HCT116 (cell line): ENCODE measurements around the gene CENPU. TPM values are rescaled to one million over a fixed set of nuclear protein-coding genes. Genes with fewer than 3 reads are reported as not detected.

Experiments used
- ATAC-seq: fragments of 200-7000 bp; cut with Tn5 transposase; 2 replicates; pipeline ENCODE4 v1.9.1; 2020; ENCODE audit warnings: mild to moderate bottlenecking, moderate library complexity
- Bru-seq: library from RNA; stranded (reverse); fragments of 400-500 nt; gene quantifications from one replicate; lab custom pipeline; 2021; lab: Mats Ljungman, UMichigan
- BruChase-seq, 2 experiments: library from RNA; stranded (reverse); fragments of 400-500 nt; gene quantifications; one replicate each; lab custom pipeline; 2021; lab: Mats Ljungman, UMichigan
- BruUV-seq: library from RNA; stranded (reverse); fragments of 400-500 nt; replicated peaks from 2 replicates; lab custom pipeline; 2021; lab: Mats Ljungman, UMichigan
- CTCF ChIA-PET: fragments of 300-600 bp; sonication (Branson Sonifier 250); formaldehyde crosslinking; loops from one replicate; lab custom pipeline; 2021; ENCODE audit warnings: antibody characterized with exemption; lab: Charles Lee
- POLR2A ChIA-PET: fragments of 300-600, 350-600 bp; sonication (Branson Sonifier 250); formaldehyde crosslinking; loops from one replicate; lab custom pipeline; 2021; ENCODE audit warnings: antibody characterized with exemption; lab: Charles Lee
- RAD21 ChIA-PET, 2 experiments: fragments of 300-600 bp; sonication (Branson Sonifier 250); formaldehyde crosslinking; loops; one replicate each; lab custom pipeline; 2023; ENCODE audit warnings: low total read pairs in 2 of 2; ENCODE audit not compliant: uncharacterized antibody in 2 of 2, unreplicated experiment in 2 of 2, low non-redundant PET in 1 of 2; lab: Charles Lee
- DNase-seq: peaks from one replicate; pipeline ENCODE4 v3.0.0-alpha.2; 2010; ENCODE audit warnings: low read depth, low spot score
- H2AFZ ChIP-seq: fragments of 200-600 bp; shearing (Covaris generic), sonication (generic); 2 replicates; pipeline ENCODE4 v1.6.1; 2017; ENCODE audit warnings: low read depth, mixed run types, mixed read lengths, antibody characterized with exemption, low read length; ENCODE audit not compliant: poor library complexity, severe bottlenecking
- H3K27ac ChIP-seq: 2 replicates; pipeline ENCODE4 v1.5.1; 2012; ENCODE audit warnings: low read depth, low read length
- H3K27me3 ChIP-seq: fragments of 200-600 bp; sonication (generic); 2 replicates; pipeline ENCODE4 v1.6.1; 2016; ENCODE audit warnings: mixed run types, low read length, mixed read lengths; ENCODE audit not compliant: insufficient read depth
- H3K36me3 ChIP-seq, 2 experiments: fragments of 200-500 bp in 1 of 2; fragments of 200-600 bp in 1 of 2; sonication (Bioruptor generic) in 1 of 2; sonication (generic) in 1 of 2; 2 replicates each; pipeline versions ENCODE4 v1.5.1 to v1.6.1; 2014 to 2016; ENCODE audit warnings: low read length in 2 of 2, inconsistent platforms in 1 of 2, mixed read lengths in 1 of 2, mixed run types in 1 of 2; ENCODE audit not compliant: insufficient read depth in 2 of 2, control insufficient read depth in 1 of 2
- H3K4me1 ChIP-seq, 2 experiments: fragments of 200-600 bp in 1 of 2; sonication (generic) in 1 of 2; 2 replicates each; pipeline versions ENCODE4 v1.5.1 to v1.6.1; 2012 to 2017; ENCODE audit warnings: low read length in 2 of 2, inconsistent platforms in 1 of 2, mild to moderate bottlenecking in 1 of 2, mixed read lengths in 1 of 2, mixed run types in 1 of 2, moderate library complexity in 1 of 2; ENCODE audit not compliant: insufficient read depth in 2 of 2, control insufficient read depth in 1 of 2
- H3K4me2 ChIP-seq: fragments of 200-600 bp; sonication (generic); 2 replicates; pipeline ENCODE4 v1.6.1; 2017; ENCODE audit warnings: mixed run types, low read length, mixed read lengths
- H3K4me3 ChIP-seq, 2 experiments: fragments of 200-600 bp in 1 of 2; sonication (generic) in 1 of 2; replicated peaks in 1 of 2; 2 replicates each; pipeline ENCODE4 v1.5.1; 2011 to 2016; ENCODE audit warnings: low read length in 2 of 2, control low read depth in 1 of 2, low read depth in 1 of 2, mild to moderate bottlenecking in 1 of 2, mixed read lengths in 1 of 2, mixed run types in 1 of 2
- H3K79me2 ChIP-seq: fragments of 200-600 bp; sonication (generic); 2 replicates; pipeline ENCODE4 v1.6.1; 2017; ENCODE audit warnings: mild to moderate bottlenecking, mixed run types, low read length, moderate library complexity, mixed read lengths; ENCODE audit not compliant: insufficient read depth
- H3K9ac ChIP-seq: fragments of 200-600 bp; sonication (generic); 2 replicates; pipeline ENCODE4 v1.6.1; 2016; ENCODE audit warnings: low read length, mixed read lengths
- H3K9me2 ChIP-seq: fragments of 200-600 bp; sonication (generic), shearing (Covaris generic); 2 replicates; pipeline ENCODE4 v1.6.1; 2017; ENCODE audit warnings: mixed run types, mild to moderate bottlenecking, moderate library complexity; ENCODE audit not compliant: insufficient read depth
- H3K9me3 ChIP-seq, 2 experiments: fragments of 200-500 bp in 1 of 2; fragments of 200-600 bp in 1 of 2; sonication (Bioruptor generic) in 1 of 2; sonication (generic) in 1 of 2; 2 replicates each; pipeline ENCODE4 v1.6.1; 2014 to 2017; ENCODE audit warnings: low read length in 2 of 2, mixed read lengths in 2 of 2, inconsistent platforms in 1 of 2, low read depth in 1 of 2, mild to moderate bottlenecking in 1 of 2, mixed run types in 1 of 2, moderate library complexity in 1 of 2; ENCODE audit not compliant: control insufficient read depth in 1 of 2, insufficient read depth in 1 of 2
- H4K20me1 ChIP-seq: fragments of 200-600 bp; sonication (generic), shearing (Covaris generic); 2 replicates; pipeline ENCODE4 v1.6.1; 2017; ENCODE audit warnings: mixed run types, mild to moderate bottlenecking, moderate library complexity; ENCODE audit not compliant: insufficient read depth
- ATF3 ChIP-seq: IDR thresholded peaks from 2 replicates; pipeline ENCODE4 v1.6.1; 2012
- CBX3 ChIP-seq: IDR thresholded peaks from 2 replicates; pipeline ENCODE4 v1.6.1; 2012; ENCODE audit warnings: low read depth
- EGR1 ChIP-seq: IDR thresholded peaks from 2 replicates; pipeline ENCODE4 v1.6.1; 2012; ENCODE audit warnings: low read depth
- ELF1 ChIP-seq: IDR thresholded peaks from 2 replicates; pipeline ENCODE4 v1.6.1; 2012; ENCODE audit warnings: low read depth, borderline replicate concordance
- FOSL1 ChIP-seq: IDR thresholded peaks from 2 replicates; pipeline ENCODE4 v1.6.1; 2012; ENCODE audit warnings: low read depth
- JUND ChIP-seq: IDR thresholded peaks from 2 replicates; pipeline ENCODE4 v1.6.1; 2012
- POLR2A ChIP-seq: IDR thresholded peaks from 2 replicates; pipeline ENCODE4 v1.7.0; 2011; ENCODE audit warnings: borderline replicate concordance; ENCODE audit not compliant: insufficient read depth, insufficient read length; ENCODE audit errors: extremely low read depth
- POLR2AphosphoS5 ChIP-seq: IDR thresholded peaks from 2 replicates; pipeline ENCODE4 v1.6.1; 2011; ENCODE audit warnings: mild to moderate bottlenecking, low read depth, low read length, moderate library complexity
- SIN3A ChIP-seq: IDR thresholded peaks from 2 replicates; pipeline ENCODE4 v1.6.1; 2012; ENCODE audit warnings: low read depth
- SP1 ChIP-seq: IDR thresholded peaks from 2 replicates; pipeline ENCODE4 v1.6.1; 2012; ENCODE audit warnings: low read depth
- SRF ChIP-seq: IDR thresholded peaks from 2 replicates; pipeline ENCODE4 v1.6.1; 2012; ENCODE audit warnings: low read depth
- TCF7L2 ChIP-seq: IDR thresholded peaks from 2 replicates; pipeline ENCODE4 v1.7.0; 2011; ENCODE audit warnings: borderline replicate concordance, inconsistent platforms; ENCODE audit not compliant: insufficient read depth, insufficient read length; ENCODE audit errors: extremely low read depth
- YY1 ChIP-seq: IDR thresholded peaks from 2 replicates; pipeline ENCODE4 v1.6.1; 2011; ENCODE audit warnings: low read length, low read depth, moderate library complexity, mild to moderate bottlenecking; ENCODE audit not compliant: insufficient replicate concordance; ENCODE audit errors: extremely low read depth
- ZFX ChIP-seq: fragments of 450-650 bp; IDR thresholded peaks from 2 replicates; pipeline ENCODE4 v1.6.1; 2017
- ZNF274 ChIP-seq: fragments of 200-500 bp; sonication (Bioruptor generic); IDR thresholded peaks from 2 replicates; pipeline ENCODE4 v1.6.1; 2014; ENCODE audit warnings: mild to moderate bottlenecking, low read depth, low read length, inconsistent platforms
- intact Hi-C: fragments of 100-400 bp; cut with micrococcal nuclease; formaldehyde crosslinking; loops from 2 replicates; pipeline ENCODE4 v1.10.0; 2022
- long read RNA-seq: library from polyadenylated mRNA; unstranded; transcript quantifications from one replicate; pipeline ENCODE4 v2.0.0, GENCODE V29; 2021; ENCODE audit not compliant: unreplicated experiment
- polyA plus RNA-seq: library from polyadenylated mRNA; unstranded; fragments of >200 nt; gene quantifications from 2 replicates; pipeline ENCODE4 v1.2.1, GENCODE V29; 2012; ENCODE audit warnings: missing spikeins
- total RNA-seq: library from RNA; stranded (reverse); gene quantifications from one replicate; pipeline ENCODE4 v1.2.1, GENCODE V29; 2021; ENCODE audit not compliant: unreplicated experiment
- TF ChIP-seq, protein P1 (sequence below): IDR thresholded peaks from 2 replicates; pipeline ENCODE4 v1.6.1; 2012; ENCODE audit warnings: low read depth
- TF ChIP-seq, protein P2 (sequence below), 3 experiments: fragments of 200-600 bp in 1 of 3; sonication (generic) in 1 of 3; IDR thresholded peaks in 2 of 3; conservative IDR thresholded peaks in 1 of 3; 2 replicates each; pipeline ENCODE4 v1.5.1; 2012 to 2017; ENCODE audit warnings: low read depth in 2 of 3, low read length in 2 of 3, antibody characterized with exemption in 1 of 3, borderline replicate concordance in 1 of 3, control low read depth in 1 of 3, mild to moderate bottlenecking in 1 of 3, mixed read lengths in 1 of 3, mixed run types in 1 of 3, moderate library complexity in 1 of 3; ENCODE audit not compliant: insufficient read depth in 1 of 3
- TF ChIP-seq, protein P3 (sequence below): IDR thresholded peaks from 2 replicates; pipeline ENCODE4 v1.6.1; 2012

Gene CENPU
- total RNA-seq (28.2 TPM), Bru-seq, nascent RNA (percentile 72 among the genes with signal in this experiment), BruChase-seq, experiment 1, labeled RNA remaining after a 6-hour chase (percentile 62 among the genes with signal in this experiment), BruChase-seq, experiment 2, labeled RNA remaining after a 2-hour chase (percentile 57 among the genes with signal in this experiment)
- 8.3 and 11.7 TPM in 2 replicates for polyA plus RNA-seq
- long read RNA-seq, transcript CENPU-201 (13 exons, 1,998 nt), result major isoform, 62 of 73 reads
- long read RNA-seq, partial matches to known transcripts, result 0 of 73 reads
- long read RNA-seq, other reads (novel, unspliced or antisense), result 7 of 73 reads

- no peak within 1 kb of the TSS for H2AFZ ChIP-seq
- peak within 1 kb of the TSS; percentile 84 for H3K4me2 ChIP-seq
- TF ChIP-seq CBX3 (peak; percentile 82; the same call in 1 of the 2 replicates), SRF (0 out of 2 replicates have a peak, but pooled peaks have one; percentile 19), ATF3 (no peak), ZNF274 (no peak), POLR2A (no peak), TCF7L2 (peak; percentile 13), ELF1 (no peak), YY1 (peak; percentile 68), EGR1 (peak; percentile 67), SIN3A (no peak; the same call in none of the 2 replicates), POLR2AphosphoS5 (peak; percentile 79), FOSL1 (no peak), ZFX (peak; percentile 17; the same call in 1 of the 2 replicates), JUND (peak; percentile 98), SP1 (peak; percentile 100)
- TF ChIP-seq, protein P1, sequence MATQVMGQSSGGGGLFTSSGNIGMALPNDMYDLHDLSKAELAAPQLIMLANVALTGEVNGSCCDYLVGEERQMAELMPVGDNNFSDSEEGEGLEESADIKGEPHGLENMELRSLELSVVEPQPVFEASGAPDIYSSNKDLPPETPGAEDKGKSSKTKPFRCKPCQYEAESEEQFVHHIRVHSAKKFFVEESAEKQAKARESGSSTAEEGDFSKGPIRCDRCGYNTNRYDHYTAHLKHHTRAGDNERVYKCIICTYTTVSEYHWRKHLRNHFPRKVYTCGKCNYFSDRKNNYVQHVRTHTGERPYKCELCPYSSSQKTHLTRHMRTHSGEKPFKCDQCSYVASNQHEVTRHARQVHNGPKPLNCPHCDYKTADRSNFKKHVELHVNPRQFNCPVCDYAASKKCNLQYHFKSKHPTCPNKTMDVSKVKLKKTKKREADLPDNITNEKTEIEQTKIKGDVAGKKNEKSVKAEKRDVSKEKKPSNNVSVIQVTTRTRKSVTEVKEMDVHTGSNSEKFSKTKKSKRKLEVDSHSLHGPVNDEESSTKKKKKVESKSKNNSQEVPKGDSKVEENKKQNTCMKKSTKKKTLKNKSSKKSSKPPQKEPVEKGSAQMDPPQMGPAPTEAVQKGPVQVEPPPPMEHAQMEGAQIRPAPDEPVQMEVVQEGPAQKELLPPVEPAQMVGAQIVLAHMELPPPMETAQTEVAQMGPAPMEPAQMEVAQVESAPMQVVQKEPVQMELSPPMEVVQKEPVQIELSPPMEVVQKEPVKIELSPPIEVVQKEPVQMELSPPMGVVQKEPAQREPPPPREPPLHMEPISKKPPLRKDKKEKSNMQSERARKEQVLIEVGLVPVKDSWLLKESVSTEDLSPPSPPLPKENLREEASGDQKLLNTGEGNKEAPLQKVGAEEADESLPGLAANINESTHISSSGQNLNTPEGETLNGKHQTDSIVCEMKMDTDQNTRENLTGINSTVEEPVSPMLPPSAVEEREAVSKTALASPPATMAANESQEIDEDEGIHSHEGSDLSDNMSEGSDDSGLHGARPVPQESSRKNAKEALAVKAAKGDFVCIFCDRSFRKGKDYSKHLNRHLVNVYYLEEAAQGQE, result no peak
- TF ChIP-seq, protein P2, sequence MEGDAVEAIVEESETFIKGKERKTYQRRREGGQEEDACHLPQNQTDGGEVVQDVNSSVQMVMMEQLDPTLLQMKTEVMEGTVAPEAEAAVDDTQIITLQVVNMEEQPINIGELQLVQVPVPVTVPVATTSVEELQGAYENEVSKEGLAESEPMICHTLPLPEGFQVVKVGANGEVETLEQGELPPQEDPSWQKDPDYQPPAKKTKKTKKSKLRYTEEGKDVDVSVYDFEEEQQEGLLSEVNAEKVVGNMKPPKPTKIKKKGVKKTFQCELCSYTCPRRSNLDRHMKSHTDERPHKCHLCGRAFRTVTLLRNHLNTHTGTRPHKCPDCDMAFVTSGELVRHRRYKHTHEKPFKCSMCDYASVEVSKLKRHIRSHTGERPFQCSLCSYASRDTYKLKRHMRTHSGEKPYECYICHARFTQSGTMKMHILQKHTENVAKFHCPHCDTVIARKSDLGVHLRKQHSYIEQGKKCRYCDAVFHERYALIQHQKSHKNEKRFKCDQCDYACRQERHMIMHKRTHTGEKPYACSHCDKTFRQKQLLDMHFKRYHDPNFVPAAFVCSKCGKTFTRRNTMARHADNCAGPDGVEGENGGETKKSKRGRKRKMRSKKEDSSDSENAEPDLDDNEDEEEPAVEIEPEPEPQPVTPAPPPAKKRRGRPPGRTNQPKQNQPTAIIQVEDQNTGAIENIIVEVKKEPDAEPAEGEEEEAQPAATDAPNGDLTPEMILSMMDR (IDR thresholded peaks at IDR 0.05 in 2 of 3, conservative IDR thresholded peaks at IDR 0.05 in 1 of 3; ENCODE audit: borderline replicate concordance in 1 of 3, insufficient read depth in 1 of 3, low read depth in 2 of 3, low read length in 2 of 3), result no peak
- TF ChIP-seq, protein P3, sequence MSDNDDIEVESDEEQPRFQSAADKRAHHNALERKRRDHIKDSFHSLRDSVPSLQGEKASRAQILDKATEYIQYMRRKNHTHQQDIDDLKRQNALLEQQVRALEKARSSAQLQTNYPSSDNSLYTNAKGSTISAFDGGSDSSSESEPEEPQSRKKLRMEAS, result peak; percentile 94
- peak within 1 kb of the TSS; percentile 90 for H3K9ac ChIP-seq
- H3K4me1 ChIP-seq, result peaks cover 0 to 7% of the 10 kb centered on the region in 2 experiments; a peak in 2 of 4 replicates
- H3K9me3 ChIP-seq, result no peaks in the 10 kb centered on the region
- RAD21 ChIA-PET, result no interaction called here
- CTCF ChIA-PET, result interaction anchor here (0.5 to 1.8 kb wide), 3 partner anchors 12 to 362 kb away, joined by 3 to 7 read pairs (median 3); no protein-coding TSS in a partner anchor
- ATAC-seq (peak; percentile 92), DNase-seq (peak; percentile 91)
- BruUV-seq, result TSS peak; percentile 61
- no peaks in the 10 kb centered on the region for H3K36me3 ChIP-seq
- intact Hi-C loops, result loop anchor here (10.0 kb wide), 1 partner anchor 469 kb away; no protein-coding TSS in a partner anchor
- H3K4me3 ChIP-seq, result peak within 1 kb of the TSS; percentile 77 to 81
- H3K27ac ChIP-seq, result peak within 1 kb of the TSS; percentile 54
- H3K27me3 ChIP-seq, result no peaks in the 10 kb centered on the region
- H3K9me2 ChIP-seq, result no peaks in the 10 kb centered on the region
- H4K20me1 ChIP-seq, result no peaks in the 10 kb centered on the region
- POLR2A ChIA-PET, result interaction anchor here (0.7 to 1.3 kb wide), 3 partner anchors 12 to 86 kb away, joined by 3 to 4 read pairs (median 3); partner anchors contain the start of genes CASP3 and PRIMPOL
- peaks cover 42% of the 10 kb centered on the region for H3K79me2 ChIP-seq
Measured at GRCh38 chr4:184733654-184734524, at the start of gene CENPU. TSS of gene CENPU (minus strand) at chr4:184734096. CDS start at chr4:184734062, 34 bp downstream.
